ENCODE measurements around the gene SLC6A6. TPM values are rescaled to one million over a fixed set of nuclear protein-coding genes. Genes with fewer than 3 reads are reported as not detected.
A peak's percentile ranks its signal among the peaks of the same experiment; 100 is the strongest.

Gene SLC6A6

DNA sequence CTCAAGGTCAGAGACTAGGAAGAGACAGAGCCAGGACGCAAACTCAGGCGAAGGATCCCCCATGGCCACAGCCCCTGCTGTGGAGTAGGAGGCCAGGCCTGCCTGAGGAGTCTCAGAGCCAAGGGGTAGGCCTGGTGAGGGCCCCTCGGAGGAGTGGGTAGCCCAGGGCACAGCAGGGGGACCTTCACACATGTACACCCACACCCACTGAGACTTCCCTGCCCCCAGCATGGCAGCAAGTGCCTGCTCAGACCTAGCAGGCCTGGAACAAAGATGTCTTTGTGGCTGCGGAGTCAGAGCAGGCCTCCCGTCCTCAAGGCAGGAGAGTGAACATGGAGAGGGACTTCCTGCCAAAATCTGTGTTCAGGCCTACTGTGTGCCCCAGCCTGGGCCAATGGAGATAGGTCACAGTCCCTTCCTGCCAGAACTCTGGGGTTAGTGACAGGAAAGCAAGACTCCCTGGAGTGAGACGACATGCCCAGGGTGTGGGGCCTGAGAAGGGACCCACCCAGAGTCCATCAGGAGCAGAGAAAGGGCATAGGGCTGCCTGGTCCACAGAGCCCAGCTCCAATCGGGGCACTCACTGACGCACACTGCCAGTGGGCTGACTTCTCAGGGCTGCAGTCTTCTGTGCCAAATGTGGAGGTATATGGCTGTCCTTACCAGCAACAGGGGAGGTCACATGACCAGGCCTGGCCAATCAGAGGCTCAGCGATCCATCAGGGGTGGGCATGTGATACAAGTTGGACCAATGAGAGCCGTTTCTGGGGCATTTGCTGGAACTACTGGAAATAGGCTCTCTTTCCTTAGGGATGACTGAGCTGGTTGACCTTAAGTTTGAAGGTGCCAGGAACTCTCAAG, 135.4 kb downstream of the SLC6A6 start:
- H3K9ac ChIP-seq (ENCODE audit: low read length), result no peak overlapping the region
- no peak overlapping the region for H4K91ac ChIP-seq (ENCODE audit: low read length)
- H3K4me3 ChIP-seq (ENCODE audit: insufficient read depth in 1 of 2, low read depth in 1 of 2, low read length in 2 of 2), result no peak overlapping the region
- H3K27me3 ChIP-seq (ENCODE audit: control insufficient read depth in 1 of 2, insufficient read depth in 1 of 2, low read length in 2 of 2), result peaks cover 39 to 68% of the 10 kb centered on the region in 2 experiments
- no peak overlapping the region for H3K14ac ChIP-seq (ENCODE audit: low read length in 2 of 2)
- H4K8ac ChIP-seq (ENCODE audit: low read length), result no peak overlapping the region
- H3K4me1 ChIP-seq (ENCODE audit: control insufficient read depth, insufficient read depth, low read depth, low read length), result peaks cover 5% of the 10 kb centered on the region
- no peak for DNase-seq
- H2BK5ac ChIP-seq (ENCODE audit: low read depth, low read length, poor library complexity, severe bottlenecking), result no peak overlapping the region
- H3K4ac ChIP-seq (ENCODE audit: low read depth in 1 of 2, low read length in 2 of 2), result no peak overlapping the region
- H3K18ac ChIP-seq (ENCODE audit: low read depth in 1 of 2, low read length in 2 of 2), result no peak overlapping the region
- WGBS, result 77% methylated on average over 10 of the region's 10 CpGs
- no peak overlapping the region for H3K4me2 ChIP-seq (ENCODE audit: low read length, poor library complexity, severe bottlenecking)
- H2AFZ ChIP-seq (ENCODE audit: low read depth, low read length), result no peak overlapping the region
- H2BK120ac ChIP-seq (ENCODE audit: low read depth, low read length), result no peak overlapping the region
- H3K36me3 ChIP-seq (ENCODE audit: control insufficient read depth in 1 of 2, insufficient read depth in 2 of 2, low read depth in 1 of 2, low read length in 2 of 2), result no peaks in the 10 kb centered on the region
- no peak overlapping the region for H3K23ac ChIP-seq (ENCODE audit: low read length in 2 of 2)
- no peak overlapping the region for H3K27ac ChIP-seq (ENCODE audit: low read length, poor library complexity, severe bottlenecking)
- H2BK12ac ChIP-seq (ENCODE audit: low read length in 2 of 2), result no peak overlapping the region
- H3K79me1 ChIP-seq (replicated peaks; ENCODE audit: low read length, poor library complexity, severe bottlenecking), result no peaks in the 10 kb centered on the region
- H3K9me3 ChIP-seq (ENCODE audit: control insufficient read depth, low read length), result no peaks in the 10 kb centered on the region
- H2AK5ac ChIP-seq (ENCODE audit: low read length, severe bottlenecking), result no peak overlapping the region
- H2BK15ac ChIP-seq (ENCODE audit: low read depth, poor library complexity, severe bottlenecking), result no peak overlapping the region

GRCh38 chr3:14538451-14539088, 136.2 kb downstream of the SLC6A6 start:
- DNase-seq, result no peak
- Histone ChIP-seq H3K79me1 (replicated peaks; ENCODE audit: low read length, poor library complexity, severe bottlenecking) (no peaks in the 10 kb centered on the region), H3K36me3 (ENCODE audit: control insufficient read depth in 1 of 2, insufficient read depth in 2 of 2, low read depth in 1 of 2, low read length in 2 of 2) (no peaks in the 10 kb centered on the region), H3K4ac (ENCODE audit: low read depth in 1 of 2, low read length in 2 of 2) (no peak overlapping the region), H4K91ac (ENCODE audit: low read length) (no peak overlapping the region), H3K27me3 (ENCODE audit: control insufficient read depth in 1 of 2, insufficient read depth in 1 of 2, low read length in 2 of 2) (peaks cover 38 to 67% of the 10 kb centered on the region in 2 experiments), H3K9ac (ENCODE audit: low read length) (no peak overlapping the region), H3K4me2 (ENCODE audit: low read length, poor library complexity, severe bottlenecking) (no peak overlapping the region), H3K27ac (ENCODE audit: low read length, poor library complexity, severe bottlenecking) (no peak overlapping the region), H2AK5ac (ENCODE audit: low read length, severe bottlenecking) (no peak overlapping the region), H3K9me3 (ENCODE audit: control insufficient read depth, low read length) (no peaks in the 10 kb centered on the region), H3K14ac (ENCODE audit: low read length in 2 of 2) (peak overlapping the region in 1 of 2 experiments; percentile 66), H3K4me3 (ENCODE audit: insufficient read depth in 1 of 2, low read depth in 1 of 2, low read length in 2 of 2) (no peak overlapping the region), H4K8ac (ENCODE audit: low read length) (no peak overlapping the region), H2BK12ac (ENCODE audit: low read length in 2 of 2) (no peak overlapping the region), H2BK15ac (ENCODE audit: low read depth, poor library complexity, severe bottlenecking) (no peak overlapping the region), H3K4me1 (ENCODE audit: control insufficient read depth, insufficient read depth, low read depth, low read length) (peaks cover 5% of the 10 kb centered on the region), H2AFZ (ENCODE audit: low read depth, low read length) (no peak overlapping the region), H2BK5ac (ENCODE audit: low read depth, low read length, poor library complexity, severe bottlenecking) (no peak overlapping the region), H3K23ac (ENCODE audit: low read length in 2 of 2) (no peak overlapping the region), H2BK120ac (ENCODE audit: low read depth, low read length) (no peak overlapping the region), H3K18ac (ENCODE audit: low read depth in 1 of 2, low read length in 2 of 2) (no peak overlapping the region)
- 93% methylated on average over 3 of the region's 3 CpGs for WGBS

Small RNAs within 50 kb of the gene (small RNA-seq; reads per million reads assigned to genes)
- gene RNA5SP124 (ENCODE audit: low read depth), result not detected
- not detected for gene RNU6-905P (ENCODE audit: low read depth)
